WTC11 (cell line): Measurements from ENCODE around the gene VIPAS39. TPM values are rescaled to one million over a fixed set of nuclear protein-coding genes. Genes with fewer than 3 reads are reported as not detected.

Source experiments
- total RNA-seq: library from RNA; stranded (reverse); gene quantifications from 3 replicates; pipeline ENCODE4 v1.2.3, GENCODE V29; 2021
- TF ChIP-seq, protein P1 (sequence below): fragments of 200-600 bp; IDR thresholded peaks from 2 replicates; pipeline ENCODE4 v1.8.0; 2022; ENCODE audit warnings: antibody characterized with exemption

Gene VIPAS39
- total RNA-seq, 1 experiment from 2014 or later = 17.0 TPM

DNA sequence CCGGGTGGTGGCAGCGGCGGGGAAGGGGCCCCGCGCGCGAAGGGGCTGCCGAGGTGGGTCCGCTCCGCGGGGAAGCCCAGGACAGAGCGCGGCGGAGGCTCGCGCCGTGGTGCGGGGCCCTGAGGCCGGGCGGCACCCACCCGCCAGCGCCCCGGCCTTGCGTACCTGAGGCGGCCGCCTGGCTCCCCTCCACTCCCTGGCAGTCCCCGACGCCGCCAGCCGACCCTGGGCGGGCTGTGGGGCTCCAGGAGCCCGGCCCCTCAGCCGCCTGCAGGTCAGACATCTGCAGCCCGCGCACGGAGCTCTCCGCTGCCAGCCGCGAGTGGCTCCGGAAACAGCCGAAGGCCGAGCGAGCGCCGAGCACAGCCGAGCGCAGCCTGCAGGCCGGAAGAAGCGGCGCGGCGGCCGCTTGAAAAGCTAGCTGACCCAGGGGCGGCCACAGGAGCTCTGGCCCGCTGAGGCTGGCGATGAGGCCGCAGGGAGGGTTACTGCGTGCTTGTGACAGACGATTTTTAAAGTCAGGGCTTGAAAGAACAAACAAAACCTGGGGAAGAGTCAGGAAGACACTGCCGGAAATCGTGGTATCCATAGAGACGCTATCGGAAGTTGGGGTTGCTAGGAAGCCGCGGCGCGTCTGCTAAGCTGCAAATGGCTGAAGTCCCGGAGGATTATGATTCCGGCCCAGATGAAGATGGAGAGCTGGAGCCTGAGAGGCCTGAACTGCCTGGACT, 80.5 kb downstream of the VIPAS39 start, which contains the start of the genes SAMD15 and TMED8 (continued):
- TF ChIP-seq, protein P1, sequence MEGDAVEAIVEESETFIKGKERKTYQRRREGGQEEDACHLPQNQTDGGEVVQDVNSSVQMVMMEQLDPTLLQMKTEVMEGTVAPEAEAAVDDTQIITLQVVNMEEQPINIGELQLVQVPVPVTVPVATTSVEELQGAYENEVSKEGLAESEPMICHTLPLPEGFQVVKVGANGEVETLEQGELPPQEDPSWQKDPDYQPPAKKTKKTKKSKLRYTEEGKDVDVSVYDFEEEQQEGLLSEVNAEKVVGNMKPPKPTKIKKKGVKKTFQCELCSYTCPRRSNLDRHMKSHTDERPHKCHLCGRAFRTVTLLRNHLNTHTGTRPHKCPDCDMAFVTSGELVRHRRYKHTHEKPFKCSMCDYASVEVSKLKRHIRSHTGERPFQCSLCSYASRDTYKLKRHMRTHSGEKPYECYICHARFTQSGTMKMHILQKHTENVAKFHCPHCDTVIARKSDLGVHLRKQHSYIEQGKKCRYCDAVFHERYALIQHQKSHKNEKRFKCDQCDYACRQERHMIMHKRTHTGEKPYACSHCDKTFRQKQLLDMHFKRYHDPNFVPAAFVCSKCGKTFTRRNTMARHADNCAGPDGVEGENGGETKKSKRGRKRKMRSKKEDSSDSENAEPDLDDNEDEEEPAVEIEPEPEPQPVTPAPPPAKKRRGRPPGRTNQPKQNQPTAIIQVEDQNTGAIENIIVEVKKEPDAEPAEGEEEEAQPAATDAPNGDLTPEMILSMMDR = no peak

Other genes with a start within 250 kb of the VIPAS39 start
- 0.14 to 0.46 TPM (median 0.33 TPM) in 3 replicates for gene NGB, start 186.4 kb downstream of the VIPAS39 start, total RNA-seq
- 31.3 to 38.7 TPM (median 35.2 TPM) in 3 replicates for gene POMT2, start 136.7 kb downstream of the VIPAS39 start, total RNA-seq
- 35.6 to 40.2 TPM (median 38.2 TPM) in 3 replicates for gene GSTZ1, start 136.6 kb downstream of the VIPAS39 start, total RNA-seq
- 12.8 to 14.2 TPM (median 13.4 TPM) in 3 replicates for gene TMED8, start 80.5 kb downstream of the VIPAS39 start, total RNA-seq
- 0.27 to 0.42 TPM (median 0.30 TPM) in 3 replicates for gene SAMD15, start 80.2 kb downstream of the VIPAS39 start, total RNA-seq
- 0.11 to 0.44 TPM (median 0.20 TPM) in 3 replicates for gene NOXRED1, start 34.1 kb downstream of the VIPAS39 start, total RNA-seq
- gene AHSA1, start 492 bp upstream of the VIPAS39 start, total RNA-seq = 137 to 186 TPM (median 160 TPM) in 3 replicates
- gene ISM2, start 41.2 kb upstream of the VIPAS39 start, total RNA-seq = 0.80 to 1.4 TPM (median 1.3 TPM) in 3 replicates
- gene SPTLC2, start 159.0 kb upstream of the VIPAS39 start, total RNA-seq = 38.2 to 40.1 TPM (median 39.6 TPM) in 3 replicates